Stimulated activated CD4-positive, alpha-beta T cell treated with anti-CD3 and anti-CD28 coated beads, Interleukin-2, amount 100 ng/mL, for 24 hours (primary cell): ENCODE data around the gene CHST15.
A peak's percentile ranks its signal among the peaks of the same experiment; 100 is the strongest.

Experiments
- DNase-seq, 2 donors: peaks; one replicate each; pipeline ENCODE4 v3.0.0-alpha.2; 2020

Gene CHST15, protein sequence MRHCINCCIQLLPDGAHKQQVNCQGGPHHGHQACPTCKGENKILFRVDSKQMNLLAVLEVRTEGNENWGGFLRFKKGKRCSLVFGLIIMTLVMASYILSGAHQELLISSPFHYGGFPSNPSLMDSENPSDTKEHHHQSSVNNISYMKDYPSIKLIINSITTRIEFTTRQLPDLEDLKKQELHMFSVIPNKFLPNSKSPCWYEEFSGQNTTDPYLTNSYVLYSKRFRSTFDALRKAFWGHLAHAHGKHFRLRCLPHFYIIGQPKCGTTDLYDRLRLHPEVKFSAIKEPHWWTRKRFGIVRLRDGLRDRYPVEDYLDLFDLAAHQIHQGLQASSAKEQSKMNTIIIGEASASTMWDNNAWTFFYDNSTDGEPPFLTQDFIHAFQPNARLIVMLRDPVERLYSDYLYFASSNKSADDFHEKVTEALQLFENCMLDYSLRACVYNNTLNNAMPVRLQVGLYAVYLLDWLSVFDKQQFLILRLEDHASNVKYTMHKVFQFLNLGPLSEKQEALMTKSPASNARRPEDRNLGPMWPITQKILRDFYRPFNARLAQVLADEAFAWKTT

DNA sequence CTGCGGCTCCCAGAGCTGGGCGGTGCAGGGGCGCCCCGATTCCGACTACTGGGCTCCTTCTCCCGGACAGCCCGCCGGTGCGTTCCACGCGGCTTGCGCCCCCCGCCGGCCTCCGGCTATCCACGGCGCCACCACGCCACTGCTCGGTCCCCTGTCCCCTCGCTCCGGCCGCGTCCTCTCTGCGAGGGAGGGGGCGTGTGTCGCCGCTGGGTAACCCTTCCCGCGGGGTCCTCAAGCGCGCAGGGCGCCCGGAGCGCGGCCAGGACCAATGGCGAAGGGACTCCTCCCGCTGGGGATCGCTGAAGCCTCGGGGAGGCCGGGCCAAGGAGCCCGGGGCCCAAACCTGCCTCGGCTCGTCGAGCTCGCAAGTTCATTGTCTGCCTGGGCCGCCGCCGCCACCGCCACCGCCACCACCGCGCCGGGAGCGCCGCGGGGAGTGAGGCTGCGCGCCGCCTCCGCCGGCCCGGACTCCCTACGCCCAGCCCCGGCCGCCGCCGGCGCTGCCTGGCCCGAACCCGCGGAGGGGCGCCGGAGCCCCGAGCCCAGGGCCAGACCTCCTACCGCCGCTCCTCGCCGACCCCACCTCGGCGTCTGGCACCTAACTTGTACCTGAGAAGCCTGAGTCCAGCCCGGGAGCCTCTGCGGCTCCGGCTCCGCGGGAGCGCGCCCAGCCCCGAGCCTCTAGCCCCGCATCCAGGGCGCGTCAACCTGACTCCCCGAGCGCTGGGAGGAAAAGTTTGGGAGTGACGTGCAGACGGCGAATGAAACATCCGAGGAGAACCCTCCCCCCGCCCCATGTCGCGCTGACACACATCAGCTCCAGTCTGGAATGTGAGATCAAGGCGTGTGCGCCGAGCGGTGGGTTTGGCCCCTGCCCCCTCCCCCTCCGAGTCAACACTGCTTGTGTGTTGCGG, at the start of gene CHST15:
Gene CHST15, minus strand, starts transcription at position 739 of the 914 bp plus-strand sequence. CDS start 47,386 bp downstream, outside the sequence.
- peak in 1 of 2 donors; percentile 26 for DNase-seq

DNA sequence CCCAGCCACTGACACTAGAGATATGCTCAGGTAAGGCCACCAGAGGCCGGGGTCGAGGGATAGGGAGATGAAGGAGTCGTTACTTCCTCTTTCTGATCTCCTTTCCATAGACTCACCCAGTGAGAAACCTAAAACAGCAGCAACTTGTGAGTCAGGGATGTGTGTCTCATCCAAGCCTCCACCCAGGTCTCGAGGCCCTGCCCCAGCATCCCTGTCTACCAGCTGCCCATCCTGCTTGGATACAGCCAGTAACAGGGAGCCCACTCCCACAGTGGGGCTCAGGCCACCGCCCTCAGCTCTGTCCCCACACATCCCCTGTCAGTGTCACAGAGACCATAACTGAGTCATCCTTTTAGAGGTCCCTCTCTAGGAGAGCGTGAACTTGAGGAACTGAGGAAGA, 49.6 kb upstream of the CHST15 start:
- DNase-seq = no peak

DNA sequence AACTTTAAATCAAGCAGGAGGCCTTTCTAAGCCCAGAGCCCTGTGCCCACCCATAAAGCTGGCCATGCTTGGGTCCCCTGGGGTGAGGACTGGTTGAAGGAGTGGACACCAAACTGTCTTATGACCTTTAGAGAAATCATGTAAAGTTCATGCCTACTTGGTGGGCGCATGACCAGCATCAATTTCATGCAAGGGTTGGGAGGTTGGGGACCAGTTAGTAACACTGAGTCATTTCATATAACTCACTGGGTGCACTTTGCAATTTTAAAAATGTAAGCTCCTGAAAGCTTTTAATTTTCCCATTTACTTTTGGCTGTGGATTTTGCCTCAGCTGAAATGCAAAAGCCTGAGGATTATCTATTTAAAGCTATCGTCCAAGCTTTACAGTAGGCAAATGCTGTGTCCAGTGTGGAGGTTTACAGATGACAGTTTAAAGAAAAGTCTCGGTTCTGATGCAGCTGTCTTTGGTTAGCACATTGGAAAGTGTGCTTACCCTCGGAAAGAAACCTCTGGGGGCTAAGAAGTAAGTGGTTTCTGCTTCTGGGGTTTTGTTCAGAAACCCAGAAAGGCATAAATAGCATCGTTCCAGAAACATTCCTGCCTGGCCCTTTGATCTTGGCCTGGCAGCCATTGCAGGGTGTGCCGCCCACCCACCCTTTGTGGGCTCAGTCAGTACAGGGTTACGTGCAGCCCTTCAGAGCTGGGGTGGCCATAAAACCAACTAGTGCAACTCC, 48.8 kb upstream of the CHST15 start:
- DNase-seq = no peak

DNA sequence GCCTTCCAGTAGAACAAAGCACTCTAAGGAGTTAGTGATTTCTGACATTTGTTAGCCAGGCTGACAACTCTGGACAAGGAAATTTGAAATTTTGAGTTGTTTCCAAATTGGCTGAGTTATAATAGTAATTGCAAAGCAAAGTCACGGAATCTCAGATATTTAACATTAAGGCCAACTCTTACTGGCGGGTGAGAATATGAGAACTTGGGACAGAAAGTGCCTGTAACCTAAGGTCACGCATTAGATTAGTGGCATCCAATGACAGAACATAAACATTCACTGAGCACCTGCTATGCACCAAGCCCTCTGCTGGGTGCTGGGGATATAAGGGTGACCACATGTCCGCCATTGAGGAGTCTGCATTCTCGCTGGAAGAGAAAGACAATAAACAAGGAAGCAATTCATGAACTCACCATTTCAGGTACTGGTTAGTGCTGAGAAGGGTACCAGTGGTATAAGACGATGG, 45.5 kb upstream of the CHST15 start:
- DNase-seq = no peak

DNA sequence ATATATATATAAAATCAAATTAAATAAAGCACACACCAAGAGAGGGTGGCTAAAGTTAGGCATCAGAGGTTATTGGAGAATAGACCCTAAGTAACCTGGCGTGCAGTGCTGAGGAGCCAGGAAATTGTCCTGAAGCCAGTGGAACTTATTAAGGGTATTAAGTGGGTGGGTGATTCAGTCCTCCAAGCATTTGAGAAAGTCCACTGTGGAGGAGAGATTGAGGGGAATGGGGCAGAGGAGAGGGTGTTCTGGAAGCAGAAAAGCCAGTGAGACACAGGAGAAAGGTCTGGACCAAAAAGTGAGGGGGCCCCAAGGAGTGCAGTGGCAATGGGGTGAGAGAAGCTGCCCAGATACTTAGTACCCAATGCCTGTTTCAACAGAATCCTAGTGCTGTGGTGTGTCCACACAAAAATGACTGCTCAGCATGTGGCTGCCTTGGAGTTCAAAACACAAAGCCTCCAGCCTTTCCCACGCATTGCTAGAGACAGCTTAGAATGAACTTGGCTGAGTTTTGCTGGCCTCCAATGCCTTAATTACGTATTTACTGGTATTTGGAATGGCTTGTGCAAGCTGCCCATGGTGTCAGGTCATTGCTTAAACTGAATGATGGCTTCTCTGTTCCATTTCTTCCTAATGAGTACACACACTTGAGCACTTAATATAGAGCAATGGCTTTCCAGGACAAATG, 44.9 kb upstream of the CHST15 start:
- no peak for DNase-seq

- no peak for DNase-seq
Observed at GRCh38 chr10:124134251-124134893, 41.0 kb upstream of the CHST15 start.

GRCh38 chr10:124132876-124133275, 39.5 kb upstream of the CHST15 start:
- no peak for DNase-seq

- DNase-seq = no peak
Observed at GRCh38 chr10:124132306-124132705, 38.9 kb upstream of the CHST15 start.

DNA sequence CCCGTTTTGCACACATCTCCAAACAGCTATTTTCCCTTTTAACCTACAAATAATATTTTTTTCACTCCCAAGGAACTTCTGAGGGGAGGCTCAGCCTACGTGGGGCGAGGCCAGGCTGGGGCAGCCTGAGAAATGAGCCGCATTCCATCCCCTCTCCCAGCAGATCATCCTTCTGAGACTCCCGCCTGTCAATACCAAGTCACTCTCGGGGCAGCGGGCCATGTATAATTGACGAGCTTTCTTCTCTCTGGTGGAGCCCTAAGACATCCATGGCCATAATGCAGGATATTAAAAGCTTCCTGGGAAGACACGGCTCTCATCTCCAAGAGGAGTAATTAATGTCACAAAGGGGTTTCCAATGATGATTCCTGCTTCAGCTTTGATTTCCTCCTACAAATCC, 37.8 kb upstream of the CHST15 start:
- DNase-seq = no peak

DNA sequence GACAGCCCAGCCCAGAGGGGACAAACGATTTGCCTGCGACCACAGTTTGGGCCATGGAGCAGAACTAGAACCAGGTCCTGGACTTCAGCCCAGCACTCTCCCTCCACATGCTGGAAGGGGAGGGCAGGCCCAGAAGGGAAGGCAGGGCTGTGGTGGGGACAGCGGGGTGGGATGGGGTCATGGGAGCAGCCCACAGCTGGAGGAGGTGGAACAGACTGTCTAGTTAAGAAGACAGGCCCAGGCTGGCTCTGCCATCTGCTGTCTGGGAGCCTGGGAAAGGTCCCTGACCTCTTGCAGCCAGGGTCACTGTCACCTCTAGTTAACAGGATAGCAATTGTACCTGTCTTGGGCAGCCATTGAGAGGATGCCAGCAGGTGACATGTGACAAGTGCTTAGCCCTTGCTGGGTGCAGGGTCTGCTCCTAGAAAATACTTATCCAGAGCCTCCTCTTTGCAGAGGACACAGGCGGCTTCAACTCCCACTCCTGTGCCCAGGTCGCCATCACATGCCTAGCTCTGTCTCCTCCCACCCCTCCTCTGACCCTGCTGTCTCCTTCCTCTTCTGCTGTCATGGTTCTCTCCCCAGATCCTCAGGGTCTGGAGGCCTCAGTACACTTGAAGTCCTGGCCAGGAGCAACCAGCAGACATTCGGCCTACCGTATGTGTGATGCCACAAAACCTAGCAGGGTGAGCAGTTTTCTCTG, 37.0 kb upstream of the CHST15 start:
- DNase-seq = no peak

DNA sequence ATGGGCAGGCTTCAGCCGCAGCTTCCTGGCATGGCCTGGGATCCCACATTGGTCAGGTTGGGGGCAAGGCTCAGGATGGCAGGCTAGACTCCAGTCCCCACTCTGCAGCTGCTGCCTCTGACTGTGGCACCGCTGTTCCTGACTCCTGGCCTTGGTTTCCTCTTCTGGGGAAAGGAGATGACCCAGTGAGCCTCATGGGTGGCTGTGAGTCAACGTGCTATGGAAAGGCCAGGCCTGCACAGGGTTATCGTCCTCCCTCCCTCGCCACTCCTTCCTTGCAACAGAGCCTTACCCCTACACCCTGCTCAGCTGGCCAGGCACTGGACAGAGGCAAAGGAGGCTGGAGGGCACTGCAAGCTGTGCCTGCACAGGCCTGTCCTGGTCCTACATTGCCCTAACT, 36.1 kb upstream of the CHST15 start:
- no peak for DNase-seq

DNA sequence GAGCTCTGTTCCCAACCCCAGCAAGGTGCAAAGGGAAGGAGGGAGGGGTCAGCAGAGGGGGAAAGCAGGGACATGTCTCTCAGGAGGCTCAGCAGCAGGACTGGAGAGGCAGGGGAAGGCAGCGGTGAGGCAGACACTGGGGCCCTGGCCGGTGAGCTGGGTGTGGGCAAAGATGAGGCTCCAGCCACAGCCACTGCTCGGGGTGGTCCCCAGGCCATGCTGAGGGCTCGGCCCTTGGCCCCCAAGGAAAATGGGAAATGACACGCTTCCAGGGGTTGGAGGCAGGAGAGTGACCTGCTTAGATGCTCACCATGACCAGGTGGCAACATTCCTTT, 35.4 kb upstream of the CHST15 start:
- DNase-seq = no peak

DNA sequence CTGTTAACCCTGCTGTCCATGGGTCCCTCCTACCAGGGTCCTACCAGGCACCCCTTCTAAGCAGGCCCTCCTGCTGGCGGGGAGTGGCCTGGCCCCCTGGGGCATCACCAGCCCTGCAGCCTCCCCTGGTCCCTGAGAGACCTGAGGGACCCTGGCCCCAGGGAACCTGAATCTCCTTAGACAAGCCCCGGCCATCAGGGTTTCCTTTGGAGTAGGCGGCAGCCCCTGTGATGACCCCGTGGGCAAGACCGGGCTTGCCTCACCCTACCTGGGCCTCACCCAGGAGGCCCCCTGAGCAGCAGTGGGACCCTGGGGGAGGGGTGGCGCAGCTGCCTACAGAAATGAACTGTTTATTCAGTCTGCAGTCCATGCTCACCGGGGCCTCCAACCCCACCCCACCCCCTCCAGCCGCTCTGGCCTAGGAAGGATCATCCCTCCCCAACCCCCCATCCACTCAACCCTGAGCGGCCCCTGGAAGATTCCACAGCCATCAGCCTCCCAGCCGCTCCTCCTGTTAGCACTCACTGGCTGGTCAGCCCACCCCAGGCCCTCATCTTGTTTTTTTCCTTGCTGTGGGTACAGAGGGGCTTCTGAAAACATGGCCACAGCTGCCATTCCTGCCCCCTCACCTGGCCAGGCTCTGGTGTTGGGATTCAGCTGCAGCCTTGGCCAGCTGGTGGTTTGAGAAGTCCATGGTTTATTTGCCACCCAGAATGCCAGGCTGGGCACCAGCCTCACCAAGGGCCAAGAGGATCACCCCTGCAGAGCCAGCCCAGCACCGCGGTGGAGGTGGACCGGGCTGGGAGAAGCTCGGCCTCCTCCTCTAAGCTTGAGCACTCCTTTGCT, 34.8 kb upstream of the CHST15 start:
- DNase-seq = no peak

- DNase-seq = no peak
Observed at GRCh38 chr10:124127563-124127962, 34.2 kb upstream of the CHST15 start.

DNA sequence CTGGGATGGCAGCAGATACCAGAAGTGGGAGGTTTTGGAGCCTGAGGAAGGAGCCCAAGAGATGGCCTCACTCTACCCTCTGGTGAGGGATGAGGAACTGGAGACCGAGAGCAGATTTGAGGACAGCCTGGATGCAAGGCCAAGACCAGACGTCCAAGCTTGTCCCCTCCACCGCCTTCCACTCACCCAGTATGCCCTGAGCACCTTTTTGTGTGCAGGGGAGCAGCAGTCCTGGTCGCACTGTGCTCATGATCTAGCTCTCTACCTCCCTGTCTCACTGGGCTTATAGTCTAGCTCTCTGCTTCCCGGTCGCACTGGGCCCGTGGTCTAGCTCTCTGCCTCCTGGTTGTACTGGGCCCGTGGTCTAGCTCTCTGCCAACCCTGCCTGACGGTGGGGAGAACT, 33.6 kb upstream of the CHST15 start:
- DNase-seq = no peak

DNA sequence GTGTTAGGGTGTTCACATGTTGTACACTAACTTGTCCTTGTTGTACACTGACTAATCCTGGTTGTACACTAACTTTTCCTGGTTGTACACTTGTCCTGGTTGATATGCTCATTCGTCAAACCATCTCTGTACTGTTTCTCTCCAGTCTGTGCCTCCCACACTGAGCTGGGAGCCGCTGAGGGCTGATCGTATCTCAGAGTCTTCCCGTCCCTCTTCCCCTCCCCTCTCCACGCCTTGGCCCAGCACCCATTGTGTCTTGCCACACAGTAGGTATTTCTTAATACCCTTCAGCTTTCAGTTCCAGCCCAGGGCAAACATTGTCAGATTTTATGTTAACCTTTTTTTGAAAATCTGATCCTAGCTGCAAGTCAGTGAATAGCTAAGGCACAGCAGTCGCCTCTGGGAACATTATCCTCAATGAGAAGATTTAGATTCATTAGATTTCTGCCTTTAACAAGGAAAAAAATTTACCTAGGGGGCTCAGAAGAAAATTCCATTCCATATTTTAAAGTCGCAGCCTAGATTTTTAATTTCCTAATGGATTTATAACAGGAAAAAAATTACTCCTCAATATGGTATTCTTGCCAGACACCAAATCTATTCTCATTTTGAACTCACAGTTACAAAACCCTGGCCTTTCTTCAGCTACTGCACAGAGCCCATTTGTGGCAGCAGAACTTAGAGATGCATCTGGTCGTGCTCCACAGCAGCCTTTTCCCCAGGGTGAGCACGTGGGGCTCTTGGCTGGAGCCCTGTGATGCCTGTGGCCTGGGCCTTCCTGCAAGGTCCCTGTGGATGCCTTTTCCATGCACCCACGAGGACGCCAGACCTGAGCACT, 33.0 kb upstream of the CHST15 start:
- no peak for DNase-seq

GRCh38 chr10:124125305-124126116, 32.1 kb upstream of the CHST15 start:
- DNase-seq = no peak

DNA sequence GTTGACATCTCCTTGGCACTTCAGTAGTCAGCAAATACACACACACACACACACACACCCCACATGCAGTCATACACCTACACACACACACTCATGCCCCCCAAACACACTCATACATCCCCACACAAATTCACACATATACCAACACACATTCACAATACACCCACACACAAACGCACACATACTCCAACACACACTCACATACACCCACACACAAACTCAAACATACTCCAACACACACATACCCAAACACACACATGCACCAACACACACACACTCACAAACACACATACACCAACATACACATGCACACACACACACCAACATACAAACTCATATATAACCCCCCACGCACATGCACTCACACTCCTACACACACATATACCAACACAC, 31.4 kb upstream of the CHST15 start:
- DNase-seq = no peak
